Ascending aorta (tissue), 2 donors: Measurements from ENCODE around the gene BIN2. TPM values are rescaled to one million over a fixed set of nuclear protein-coding genes. Genes with fewer than 3 reads are reported as not detected.

Experiments used
- DNase-seq, 2 donors: peaks; one replicate each; pipeline ENCODE4 v3.0.0-alpha.2; 2019; ENCODE audit warnings: low spot score in 2 of 2
- H3K27ac ChIP-seq, 2 donors: fragments of 200-600 bp; sonication (generic); one replicate each; pipeline ENCODE4 v1.5.1; 2016 to 2017; ENCODE audit warnings: mild to moderate bottlenecking in 1 of 2
- H3K27me3 ChIP-seq: fragments of 200-600 bp; sonication (generic); one replicate; pipeline ENCODE4 v1.5.1; 2017
- H3K36me3 ChIP-seq, 2 donors: fragments of 200-600 bp; sonication (generic); one replicate each; pipeline ENCODE4 v1.5.1; 2016
- H3K4me1 ChIP-seq, 2 donors: fragments of 200-600 bp; sonication (generic); one replicate each; pipeline ENCODE4 v1.5.1; 2016 to 2017; ENCODE audit warnings: mild to moderate bottlenecking in 1 of 2
- H3K4me3 ChIP-seq, 2 donors: fragments of 200-600 bp; sonication (generic); one replicate each; pipeline ENCODE4 v1.5.1; 2016 to 2017; ENCODE audit warnings: mild to moderate bottlenecking in 1 of 2
- H3K9me3 ChIP-seq, 2 donors: fragments of 200-600 bp; sonication (generic); one replicate each; pipeline ENCODE4 v1.5.1; 2016
- CTCF ChIP-seq, 3 experiments: fragments of 200-600 bp in 2 of 3; fragments of 450-650 bp in 1 of 3; sonication (generic) in 2 of 3; IDR thresholded peaks; one replicate each; pipeline ENCODE4 v1.5.1; 2016 to 2019; ENCODE audit warnings: antibody characterized with exemption in 3 of 3, mild to moderate bottlenecking in 1 of 3, moderate library complexity in 1 of 3
- intact Hi-C: fragments of 100-400 bp; cut with DNase I; formaldehyde crosslinking; loops from one replicate; pipeline ENCODE4 v1.15.1; 2023
- total RNA-seq: library from RNA; depleted of rRNA; stranded (reverse); fragments of >200 nt; gene quantifications from one replicate; pipeline ENCODE4 v1.1.0, GENCODE V29; 2016

BIN2 gene
- total RNA-seq, 1 donor from 2014 or later, result 4.2 TPM

GRCh38 chr12:51326698-51327439 lies 2.9 kb upstream of the BIN2 start:
- Histone ChIP-seq H3K27me3 (no peaks in the 10 kb centered on the region), H3K4me1 (no peaks in the 10 kb centered on the region), H3K9me3 (no peaks in the 10 kb centered on the region), H3K36me3 (no peaks in the 10 kb centered on the region), H3K27ac (peak overlapping the region; percentile 49 to 60), H3K4me3 (no peak overlapping the region)
- no peak for TF ChIP-seq CTCF (IDR thresholded peaks at IDR 0.05)
- DNase-seq, result no peak
- intact Hi-C loops, result no loop called here

DNA sequence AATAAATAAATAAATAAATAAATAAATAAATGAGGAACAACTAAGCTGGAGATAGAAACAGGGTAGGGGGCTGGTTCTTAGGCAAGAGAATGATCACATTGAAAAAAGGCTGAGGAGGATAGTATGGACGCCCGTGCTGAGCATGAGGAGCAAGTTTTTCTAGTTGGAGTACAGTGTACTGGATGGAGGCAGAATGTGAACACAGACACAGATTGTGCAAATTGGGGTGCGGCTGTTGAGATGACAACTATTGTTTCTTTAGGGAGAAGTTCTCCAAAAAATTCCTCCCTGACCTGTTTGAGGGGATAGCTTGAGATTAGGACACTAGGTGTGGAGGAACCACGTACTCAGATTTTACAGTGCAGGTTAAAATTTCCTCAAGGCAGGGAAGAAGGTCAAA lies 979 bp upstream of the BIN2 start:
- intact Hi-C loops, result no loop called here
- no peaks in the 10 kb centered on the region for H3K27me3 ChIP-seq
- no peaks in the 10 kb centered on the region for H3K36me3 ChIP-seq
- DNase-seq, result no peak
- no peak overlapping the region for H3K4me3 ChIP-seq
- H3K27ac ChIP-seq, result no peak overlapping the region
- H3K9me3 ChIP-seq, result no peaks in the 10 kb centered on the region
- H3K4me1 ChIP-seq, result no peaks in the 10 kb centered on the region
- TF ChIP-seq CTCF (IDR thresholded peaks at IDR 0.05), result no peak

DNA sequence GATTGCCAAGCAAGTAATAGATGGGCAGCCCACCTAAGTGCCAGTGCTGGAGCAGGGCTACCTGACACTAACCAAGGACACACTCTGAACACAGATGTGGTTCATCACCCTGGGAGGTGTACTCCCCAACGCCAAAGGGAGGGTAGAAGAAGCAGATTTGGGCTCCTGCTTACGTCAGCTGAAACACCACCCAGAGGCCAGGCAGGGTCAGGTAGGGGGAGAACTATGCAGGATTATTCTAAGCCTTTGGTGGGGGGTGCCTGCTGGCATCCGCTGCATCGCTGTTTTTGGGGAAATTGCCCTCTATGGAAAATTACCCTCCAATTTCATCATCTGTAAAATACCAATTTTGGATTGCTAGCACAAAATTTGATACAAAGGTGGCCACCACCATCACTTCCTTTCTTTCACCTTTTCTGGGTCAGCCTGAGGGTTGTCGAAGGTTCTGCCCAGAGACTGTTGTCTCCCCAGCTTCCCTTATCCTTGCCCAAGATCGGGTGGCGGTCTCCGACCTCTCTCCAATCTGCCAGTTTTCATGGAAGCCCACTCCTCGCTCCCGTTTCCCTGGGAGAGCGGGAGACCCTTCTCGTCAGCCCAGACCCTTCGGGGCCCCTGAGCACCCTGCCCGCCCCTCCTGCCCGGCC lies 535 bp downstream of the BIN2 start:
- Histone ChIP-seq H3K4me1 (no peaks in the 10 kb centered on the region), H3K4me3 (peak overlapping the region; percentile 5 to 48), H3K9me3 (no peaks in the 10 kb centered on the region), H3K36me3 (no peaks in the 10 kb centered on the region), H3K27me3 (no peaks in the 10 kb centered on the region), H3K27ac (peak overlapping the region in 1 of 2 donors; percentile 52)
- DNase-seq, result peak in 1 of 2 donors; percentile 64
- intact Hi-C loops, result no loop called here
- TF ChIP-seq CTCF (IDR thresholded peaks at IDR 0.05), result no peak

GRCh38 chr12:51322452-51322851 lies 1.5 kb downstream of the BIN2 start:
- Histone ChIP-seq H3K36me3 (no peaks in the 10 kb centered on the region), H3K9me3 (no peaks in the 10 kb centered on the region), H3K4me1 (no peaks in the 10 kb centered on the region), H3K4me3 (no peak overlapping the region), H3K27me3 (no peaks in the 10 kb centered on the region), H3K27ac (no peak overlapping the region)
- intact Hi-C loops, result no loop called here
- no peak for DNase-seq
- TF ChIP-seq CTCF (IDR thresholded peaks at IDR 0.05), result no peak

DNA sequence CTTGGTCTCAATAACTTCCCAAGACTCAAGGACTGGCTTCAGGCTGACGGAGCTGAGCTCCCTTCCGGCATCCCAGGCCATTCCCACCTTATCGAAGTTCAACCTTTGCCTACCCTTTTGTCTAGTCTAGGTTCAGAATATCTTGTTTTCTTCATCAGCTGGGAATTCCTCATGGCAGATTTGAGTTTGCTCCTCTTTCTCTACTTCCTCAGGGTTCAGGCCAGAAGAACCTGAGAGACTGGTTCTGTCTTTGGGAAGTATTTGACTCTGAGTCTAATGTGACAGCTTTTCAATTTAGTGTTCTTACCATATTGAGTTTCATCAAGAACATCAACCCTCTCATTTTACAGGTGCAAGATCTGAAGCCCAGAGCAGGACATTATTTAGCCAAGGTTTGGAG lies 2.1 kb downstream of the BIN2 start:
- no peak for TF ChIP-seq CTCF (IDR thresholded peaks at IDR 0.05)
- H3K9me3 ChIP-seq, result no peaks in the 10 kb centered on the region
- H3K4me1 ChIP-seq, result no peaks in the 10 kb centered on the region
- intact Hi-C loops, result no loop called here
- no peaks in the 10 kb centered on the region for H3K36me3 ChIP-seq
- no peak for DNase-seq
- H3K27ac ChIP-seq, result no peak overlapping the region
- no peaks in the 10 kb centered on the region for H3K27me3 ChIP-seq
- no peak overlapping the region for H3K4me3 ChIP-seq
